ENCODE data around the gene SMPD3. TPM values are rescaled to one million over a fixed set of nuclear protein-coding genes. Genes with fewer than 3 reads are reported as not detected.

The SMPD3 gene
- total and polyA plus RNA-seq, 9 of the 15 experiments (the other 6 are each of a cell fraction or from before 2014, with no cell fraction given) = 0.03 to 1.2 (median 0.18) TPM

- WGBS (ENCODE audit: insufficient coverage, low coverage, missing lambda C conversion rate) = 0% methylated on average over 2 of the region's 2 CpGs
- Histone ChIP-seq H3K4me2 (ENCODE audit: insufficient read depth, low read length) (no peak overlapping the region), H3K9me3 (replicated peaks; ENCODE audit: control insufficient read depth, insufficient read depth, low read depth, low read length) (no peaks in the 10 kb centered on the region), H3K9me1 (ENCODE audit: control insufficient read depth, insufficient read depth, low read length) (no peaks in the 10 kb centered on the region), H3K4me1 (replicated peaks in 1 of 2; ENCODE audit: control insufficient read depth in 2 of 2, insufficient read depth in 2 of 2, low read length in 2 of 2) (0 out of 5 replicates have a peak, but pooled peaks cover 0 to 5% of the 10 kb centered on the region in 2 experiments), H4K20me1 (replicated peaks; ENCODE audit: control insufficient read depth, insufficient read depth, low read length) (no peaks in the 10 kb centered on the region), H3K36me3 (ENCODE audit: control insufficient read depth, insufficient read depth, low read length) (no peaks in the 10 kb centered on the region), H3K27ac (ENCODE audit: extremely low read depth, low read depth, low read length) (no peak overlapping the region), H3K4me3 (no peak overlapping the region), H2AFZ (ENCODE audit: low read depth, low read length) (no peak overlapping the region), H3K79me2 (ENCODE audit: control insufficient read depth, insufficient read depth, low read length) (no peaks in the 10 kb centered on the region), H3K9ac (ENCODE audit: insufficient read depth in 1 of 2, low read depth in 2 of 2, low read length in 2 of 2) (no peak overlapping the region), H3K27me3 (ENCODE audit: control insufficient read depth in 2 of 2, insufficient read depth in 2 of 2, low read length in 2 of 2) (peaks cover 25 to 72% of the 10 kb centered on the region in 2 experiments; a peak in 4 of 5 replicates)
- no peak for ATAC-seq
- intact Hi-C loops (cut with micrococcal nuclease) = no loop called here
- POLR2A ChIA-PET = interaction anchor here (0.8 to 1.3 kb wide), 3 partner anchors 9 to 30 kb away, joined by 3 to 5 read pairs (median 3); no protein-coding TSS in a partner anchor
- in situ Hi-C loops (cut with MboI) = no loop called here
- no TSS peak for BruUV-seq (replicated peaks)
- no peak for DNase-seq (ENCODE audit: extremely low read depth in 1 of 4, low spot score in 3 of 4)
- TF ChIP-seq POLR2AphosphoS2 (IDR thresholded peaks at IDR 0.05; ENCODE audit: low read length) = no peak
- no peak for TF ChIP-seq TAF15 (IDR thresholded peaks at IDR 0.05; ENCODE audit: low read depth, low read length)
- no peak for TF ChIP-seq POLR2G (IDR thresholded peaks at IDR 0.05; ENCODE audit: low read depth, low read length)
- no peak for TF ChIP-seq ZNF121 (CRISPR knock-in tag; conservative IDR thresholded peaks at IDR 0.05)
- TF ChIP-seq ZNF41 (CRISPR knock-in tag; conservative IDR thresholded peaks at IDR 0.05) = no peak
- TF ChIP-seq, protein P1, sequence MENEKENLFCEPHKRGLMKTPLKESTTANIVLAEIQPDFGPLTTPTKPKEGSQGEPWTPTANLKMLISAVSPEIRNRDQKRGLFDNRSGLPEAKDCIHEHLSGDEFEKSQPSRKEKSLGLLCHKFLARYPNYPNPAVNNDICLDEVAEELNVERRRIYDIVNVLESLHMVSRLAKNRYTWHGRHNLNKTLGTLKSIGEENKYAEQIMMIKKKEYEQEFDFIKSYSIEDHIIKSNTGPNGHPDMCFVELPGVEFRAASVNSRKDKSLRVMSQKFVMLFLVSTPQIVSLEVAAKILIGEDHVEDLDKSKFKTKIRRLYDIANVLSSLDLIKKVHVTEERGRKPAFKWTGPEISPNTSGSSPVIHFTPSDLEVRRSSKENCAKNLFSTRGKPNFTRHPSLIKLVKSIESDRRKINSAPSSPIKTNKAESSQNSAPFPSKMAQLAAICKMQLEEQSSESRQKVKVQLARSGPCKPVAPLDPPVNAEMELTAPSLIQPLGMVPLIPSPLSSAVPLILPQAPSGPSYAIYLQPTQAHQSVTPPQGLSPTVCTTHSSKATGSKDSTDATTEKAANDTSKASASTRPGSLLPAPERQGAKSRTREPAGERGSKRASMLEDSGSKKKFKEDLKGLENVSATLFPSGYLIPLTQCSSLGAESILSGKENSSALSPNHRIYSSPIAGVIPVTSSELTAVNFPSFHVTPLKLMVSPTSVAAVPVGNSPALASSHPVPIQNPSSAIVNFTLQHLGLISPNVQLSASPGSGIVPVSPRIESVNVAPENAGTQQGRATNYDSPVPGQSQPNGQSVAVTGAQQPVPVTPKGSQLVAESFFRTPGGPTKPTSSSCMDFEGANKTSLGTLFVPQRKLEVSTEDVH (IDR thresholded peaks at IDR 0.05; ENCODE audit: low read depth, partially characterized antibody) = no peak
- no peak for TF ChIP-seq PTBP1 (IDR thresholded peaks at IDR 0.05; ENCODE audit: low read depth, low read length)
- TF ChIP-seq SIN3A (IDR thresholded peaks at IDR 0.05; ENCODE audit: borderline replicate concordance in 2 of 2, control insufficient read depth in 1 of 2, low read depth in 2 of 2, low read length in 2 of 2) = no peak
- no peak for TF ChIP-seq ZNF77 (CRISPR knock-in tag; IDR thresholded peaks at IDR 0.05)
- TF ChIP-seq POU5F1 (IDR thresholded peaks at IDR 0.05; ENCODE audit: borderline replicate concordance, low read depth, low read length, partially characterized antibody) = no peak
- TF ChIP-seq ELF4 (CRISPR knock-in tag; IDR thresholded peaks at IDR 0.05) = no peak
- CTCF ChIA-PET (ENCODE audit: low intra/inter-chr PET ratio) = no interaction called here
- FAIRE-seq = no peak
These were observed 37.2 kb downstream of the SMPD3 start for GRCh38 chr16:68411086-68411485.
